K562 (cell line): Measurements from ENCODE around the gene TMEM225B. TPM values are rescaled to one million over a fixed set of nuclear protein-coding genes. Genes with fewer than 3 reads are reported as not detected.

Experiments used
- ATAC-seq: fragments of 200-7000 bp; cut with Tn5 transposase; 3 replicates; pipeline ENCODE4 v1.9.1; 2020; ENCODE audit warnings: moderate library complexity
- BruUV-seq: library from RNA; stranded (reverse); fragments of 400-500 nt; replicated peaks from 2 replicates; lab custom pipeline; 2021; lab: Mats Ljungman, UMichigan
- CTCF ChIA-PET: fragments of 300-600 bp; formaldehyde crosslinking; extraction: SDS; loops from one replicate; lab custom pipeline; 2021; ENCODE audit warnings: low intra/inter-chr PET ratio; lab: Yijun Ruan, JAX
- POLR2A ChIA-PET: fragments of 300-600, 350-650 bp; sonication (Branson Sonifier 250); formaldehyde crosslinking; extraction: SDS; loops from one replicate; lab custom pipeline; 2021; ENCODE audit warnings: antibody characterized with exemption, inconsistent platforms; lab: Yijun Ruan, JAX
- DNase-seq, 4 experiments: peaks; one replicate each; pipeline versions ENCODE4 v3.0.0 to v3.0.0-alpha.2; 2011 to 2018; ENCODE audit warnings: low spot score in 3 of 4, mixed read lengths in 3 of 4; ENCODE audit errors: extremely low read depth in 1 of 4
- FAIRE-seq: peaks from 2 replicates; lab custom pipeline; 2011; peaks lifted over from hg19 to GRCh38; lab: Jason Lieb, UNC
- H2AFZ ChIP-seq: 2 replicates; pipeline ENCODE4 v1.6.0; 2011; ENCODE audit warnings: low read depth, low read length, control low read depth, inconsistent platforms
- H3K27ac ChIP-seq: fragments of 200-600 bp; 3 replicates; pipeline ENCODE4 v1.8.0; 2011; ENCODE audit warnings: low read depth, mild to moderate bottlenecking, control low read depth, inconsistent platforms, low read length, moderate library complexity, mixed read lengths; ENCODE audit errors: extremely low read depth
- H3K27me3 ChIP-seq, 2 experiments: fragments of 300-600 bp in 1 of 2; 2 replicates in 1 of 2; 3 replicates in 1 of 2; pipeline versions ENCODE4 v1.6.0 to v1.8.0; 2011; ENCODE audit warnings: inconsistent platforms in 2 of 2, low read length in 2 of 2, mild to moderate bottlenecking in 1 of 2, mixed read lengths in 1 of 2, moderate library complexity in 1 of 2; ENCODE audit not compliant: control insufficient read depth in 2 of 2, insufficient read depth in 2 of 2
- H3K36me3 ChIP-seq: fragments of 300-600 bp; 3 replicates; pipeline ENCODE4 v1.8.0; 2011; ENCODE audit warnings: mild to moderate bottlenecking, low read length, inconsistent platforms; ENCODE audit not compliant: control insufficient read depth, insufficient read depth
- H3K4me1 ChIP-seq, 2 experiments: fragments of 200-600 bp in 1 of 2; replicated peaks in 1 of 2; 2 replicates in 1 of 2; 3 replicates in 1 of 2; pipeline versions ENCODE4 v1.5.1 to v1.8.0; 2011; ENCODE audit warnings: inconsistent platforms in 2 of 2, low read length in 2 of 2, mild to moderate bottlenecking in 1 of 2, mixed read lengths in 1 of 2, moderate library complexity in 1 of 2; ENCODE audit not compliant: control insufficient read depth in 2 of 2, insufficient read depth in 2 of 2
- H3K4me2 ChIP-seq: 2 replicates; pipeline ENCODE4 v1.6.1; 2011; ENCODE audit warnings: low read length, control low read depth, inconsistent platforms, mixed read lengths; ENCODE audit not compliant: insufficient read depth
- H3K4me3 ChIP-seq: fragments of 200-600 bp; sonication (generic), shearing (Covaris generic); 2 replicates; pipeline ENCODE4 v1.5.1; 2016; ENCODE audit warnings: control low read depth, inconsistent platforms
- H3K79me2 ChIP-seq: fragments of 200-600 bp; 3 replicates; pipeline ENCODE4 v1.8.0; 2011; ENCODE audit warnings: low read length, inconsistent platforms; ENCODE audit not compliant: control insufficient read depth, insufficient read depth
- H3K9ac ChIP-seq, 2 experiments: 2 replicates each; pipeline versions ENCODE4 v1.6.0 to v1.6.1; 2011; ENCODE audit warnings: low read depth in 2 of 2, low read length in 2 of 2, control low read depth in 1 of 2, inconsistent platforms in 1 of 2, mild to moderate bottlenecking in 1 of 2, mixed read lengths in 1 of 2; ENCODE audit not compliant: insufficient read depth in 1 of 2
- H3K9me1 ChIP-seq: one replicate; pipeline ENCODE4 v1.6.0; 2011; ENCODE audit warnings: inconsistent platforms, mild to moderate bottlenecking, low read length, moderate library complexity; ENCODE audit not compliant: control insufficient read depth, insufficient read depth
- H3K9me3 ChIP-seq: replicated peaks from 2 replicates; pipeline ENCODE4 v1.5.1; 2011; ENCODE audit warnings: low read depth, low read length, inconsistent platforms; ENCODE audit not compliant: control insufficient read depth, insufficient read depth
- H4K20me1 ChIP-seq: replicated peaks from 2 replicates; pipeline ENCODE4 v1.6.1; 2011; ENCODE audit warnings: low read length, inconsistent platforms, mixed read lengths; ENCODE audit not compliant: control insufficient read depth, insufficient read depth
- CTCF ChIP-seq, 3 experiments: IDR thresholded peaks in 2 of 3; conservative IDR thresholded peaks in 1 of 3; 2 replicates each; pipeline ENCODE4 v1.5.1; 2011 to 2012; ENCODE audit warnings: low read length in 3 of 3, mild to moderate bottlenecking in 3 of 3, control low read depth in 2 of 3, improper control_type of control experiment in 1 of 3, inconsistent platforms in 1 of 3, low read depth in 1 of 3, mixed read lengths in 1 of 3, moderate library complexity in 1 of 3; ENCODE audit not compliant: insufficient read depth in 2 of 3
- MXI1 ChIP-seq: IDR thresholded peaks from 2 replicates; pipeline ENCODE4 v1.6.1; 2011; ENCODE audit warnings: low read depth, mild to moderate bottlenecking, improper control_type of control experiment, low read length
- WGBS: fragments of 100-300 bp; shearing (Covaris generic); methylation state at CpG from one replicate; pipeline ENCODE4 v1.1.6; 2016; ENCODE audit warnings: low coverage, mixed read lengths; ENCODE audit not compliant: insufficient coverage; ENCODE audit errors: missing lambda C conversion rate; 5-methylcytosine and 5-hydroxymethylcytosine counted together
- in situ Hi-C: fragments of 300-500 bp; cut with MboI; formaldehyde crosslinking; loops from 4 replicates; pipeline ENCODE4 v1.15.0; 2018; ENCODE audit warnings: inconsistent platforms, mixed read lengths
- intact Hi-C: fragments of 100-400 bp; cut with micrococcal nuclease; formaldehyde crosslinking; loops from 2 replicates; pipeline ENCODE4 v1.14.2; 2022
- polyA plus RNA-seq, 8 experiments: library from polyadenylated mRNA; depleted of rRNA in 4 of 8; stranded (reverse) in 5 of 8; unstranded in 3 of 8; fragments of >200 nt; fragmentation: Nextera tagmentation in 2 of 8; fragmentation: Illumina TruSeq in 1 of 8; extraction: Ambion mirVana in 2 of 8; extraction: Trizol in 1 of 8; gene quantifications; 2 replicates each; pipeline versions ENCODE4 v1.2.1 to v1.2.3, GENCODE V29; 2011 to 2014; ENCODE audit warnings: inconsistent platforms in 1 of 8, missing spikeins in 1 of 8
- total RNA-seq, 7 experiments: library from RNA; depleted of rRNA in 6 of 7; stranded (reverse); fragments of >200 nt in 6 of 7; fragmentation: Illumina TruSeq in 2 of 7; extraction: Trizol in 2 of 7; gene quantifications; 2 replicates each; pipeline versions ENCODE4 v1.2.1 to v1.2.3, GENCODE V29; 2011 to 2021; ENCODE audit warnings: low replicate concordance in 1 of 7

Gene TMEM225B
- total and polyA plus RNA-seq, 9 of the 15 experiments (the other 6 are each of a cell fraction or from before 2014, with no cell fraction given) = 0.08 to 0.73 (median 0.56) TPM

GRCh38 chr7:99601656-99602310, 3.7 kb downstream of the TMEM225B start:
- intact Hi-C loops = no loop called here
- no peak for FAIRE-seq

More at GRCh38 chr7:99601656-99602310, 3.7 kb downstream of the TMEM225B start:
- peaks cover 4 to 11% of the 10 kb centered on the region in 2 experiments; a peak in 3 of 5 replicates for H3K4me1 ChIP-seq
- no peak overlapping the region for H3K4me2 ChIP-seq
- 15% methylated on average over 7 of the region's 7 CpGs for WGBS
- no peak overlapping the region for H3K27ac ChIP-seq
- ATAC-seq (no peak), DNase-seq (no peak)
- H3K9me1 ChIP-seq = no peaks in the 10 kb centered on the region
- H4K20me1 ChIP-seq = no peaks in the 10 kb centered on the region
- no peaks in the 10 kb centered on the region for H3K36me3 ChIP-seq
- no peaks in the 10 kb centered on the region for H3K79me2 ChIP-seq
- H3K9ac ChIP-seq = no peak overlapping the region; a peak in 1 of 4 replicates
- H2AFZ ChIP-seq = no peak overlapping the region
- peaks cover 0 to 12% of the 10 kb centered on the region in 2 experiments; a peak in 2 of 5 replicates for H3K27me3 ChIP-seq
- H3K4me3 ChIP-seq = no peak overlapping the region
- peak in 1 of 3 experiments; percentile 44; a peak in 3 of 6 replicates for TF ChIP-seq CTCF (IDR thresholded peaks at IDR 0.05 in 2 of 3, conservative IDR thresholded peaks at IDR 0.05 in 1 of 3; ENCODE audit: insufficient read depth in 2 of 3, low read depth in 1 of 3, low read length in 3 of 3)
- TF ChIP-seq MXI1 = no peak
- POLR2A ChIA-PET = interaction anchor here (0.5 to 1.5 kb wide), 4 partner anchors 9 to 454 kb away, joined by 3 to 4 read pairs (median 3); no protein-coding TSS in a partner anchor
- BruUV-seq = no TSS peak
- no peaks in the 10 kb centered on the region for H3K9me3 ChIP-seq
- in situ Hi-C loops = no loop called here
- CTCF ChIA-PET = no interaction called here
